ENCODE results near the gene ACTRT2.

The ACTRT2 gene

DNA sequence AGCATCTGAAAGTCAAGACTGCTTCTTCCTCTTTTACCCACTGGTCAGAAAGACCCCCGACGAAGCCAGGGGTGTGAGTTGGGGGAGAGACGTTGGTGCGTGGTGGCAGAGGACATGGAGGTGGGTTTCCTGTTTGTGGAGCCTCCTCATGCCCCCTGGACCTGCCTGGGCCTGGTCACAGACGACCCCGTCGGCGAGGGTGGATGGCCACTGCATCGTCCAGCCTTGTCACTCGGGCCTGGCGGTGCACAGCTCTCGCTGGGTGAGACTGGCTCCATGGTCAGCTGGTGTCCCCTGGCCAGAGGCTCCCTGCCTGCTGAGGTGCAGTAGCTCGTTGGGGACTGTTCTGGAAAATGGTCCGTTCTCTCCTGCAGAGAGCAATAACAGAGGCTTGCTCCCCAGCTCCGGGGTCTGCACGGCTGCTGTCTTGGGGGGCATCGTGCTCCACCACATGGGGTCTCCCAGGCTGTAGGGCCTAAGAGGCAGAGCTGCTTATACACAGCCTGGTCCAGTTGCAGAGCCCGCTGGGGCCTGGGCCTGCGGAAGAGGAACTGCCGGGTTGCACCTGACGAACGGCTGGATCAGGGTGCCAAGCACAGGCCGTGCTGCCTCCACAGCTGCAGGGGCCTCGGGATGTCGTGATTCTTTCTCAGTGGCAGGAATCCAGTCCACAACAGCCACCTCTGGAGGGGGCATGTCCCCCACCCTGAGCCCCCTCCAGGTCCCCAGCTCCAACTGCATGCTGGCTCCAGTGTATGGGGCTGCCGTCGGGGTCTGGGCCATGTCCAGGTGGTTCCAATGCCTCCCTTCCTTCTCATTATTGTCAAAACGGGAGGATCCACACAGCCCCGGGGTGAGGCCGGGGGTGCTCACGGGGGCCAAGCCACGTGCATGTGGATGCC is 18.0 kb upstream of the ACTRT2 start:
- no peak for DNase-seq

DNA sequence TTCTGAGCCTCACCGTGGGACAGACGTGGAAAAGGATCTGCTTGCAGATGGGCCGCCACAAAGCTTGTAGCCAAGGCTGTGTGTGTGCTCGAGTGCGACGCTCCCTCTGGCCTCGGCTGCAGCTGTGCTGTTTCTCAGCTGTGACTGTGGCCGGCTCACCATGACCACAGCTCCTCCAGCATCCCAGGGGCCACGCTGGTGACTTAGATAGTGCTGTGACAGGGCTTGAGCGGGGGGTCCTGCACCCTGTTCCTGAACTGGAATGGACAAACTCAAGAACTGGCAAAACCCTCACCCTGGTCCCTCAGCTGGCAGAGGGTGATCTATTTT is 17.4 kb upstream of the ACTRT2 start:
- no peak for DNase-seq

DNA sequence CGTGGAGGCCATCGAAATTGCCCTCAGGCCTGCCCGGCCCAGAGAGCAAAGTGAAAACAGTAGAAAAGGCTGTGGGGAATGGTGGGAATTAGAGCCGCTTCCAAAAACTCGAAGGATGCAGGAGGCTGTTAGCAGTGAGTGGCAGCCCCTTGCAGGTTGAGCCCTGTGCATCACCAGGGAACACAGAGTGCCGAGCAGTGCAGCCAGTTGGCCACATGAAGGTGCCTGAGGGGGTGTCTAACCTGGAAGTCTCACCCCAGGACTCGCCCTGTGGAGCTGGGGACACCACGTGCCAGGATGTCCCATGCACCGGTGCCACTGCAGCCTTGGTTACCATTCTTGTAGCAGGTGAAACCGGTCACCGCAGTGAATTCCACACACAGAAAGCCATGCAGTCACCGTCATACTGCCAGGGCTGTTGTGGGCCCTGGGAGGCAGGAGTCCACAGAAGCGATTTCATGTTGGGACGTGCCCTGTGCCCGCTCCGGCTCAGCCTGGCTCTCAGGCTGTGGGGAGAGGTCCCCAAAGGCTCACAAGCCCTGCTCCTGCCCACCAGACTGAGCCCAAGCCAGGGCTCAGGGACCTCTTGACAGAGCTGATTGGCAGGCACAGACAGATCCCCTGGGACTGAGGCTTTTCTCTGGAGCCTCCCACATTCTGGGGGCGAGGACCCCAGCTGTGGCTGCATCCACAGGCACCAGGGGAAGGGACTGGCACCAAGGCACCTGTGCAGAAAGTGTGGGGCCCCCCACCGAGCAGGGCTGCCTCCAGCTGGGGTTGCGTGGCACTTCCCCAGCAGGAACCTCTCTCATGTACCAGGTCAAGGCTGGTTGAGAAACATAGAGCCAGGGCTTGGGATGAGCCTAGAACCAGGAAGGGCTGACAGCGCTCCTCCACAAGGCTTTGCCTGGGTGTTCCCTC is 16.7 kb upstream of the ACTRT2 start:
- no peak for DNase-seq

DNA sequence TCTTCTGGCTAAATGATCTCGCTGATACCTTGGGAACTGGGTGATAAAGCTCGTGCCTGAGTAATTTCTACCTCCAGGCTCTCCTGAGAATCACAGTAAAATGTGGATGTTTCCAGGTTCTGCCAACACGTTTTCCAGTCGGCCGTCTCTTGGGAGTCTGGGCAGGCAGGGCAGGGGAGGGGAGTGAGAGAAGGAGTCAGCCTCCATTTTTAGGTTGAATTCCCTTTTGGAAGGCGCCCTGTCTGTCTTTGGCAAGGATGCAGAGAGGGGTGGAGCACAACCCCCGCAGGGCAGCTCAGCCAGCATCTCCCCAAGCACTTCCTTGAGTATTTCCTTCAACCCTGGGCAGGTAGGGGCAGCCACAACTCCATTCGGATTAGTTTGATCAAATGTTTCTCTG is 15.5 kb upstream of the ACTRT2 start:
- DNase-seq, result no peak

DNA sequence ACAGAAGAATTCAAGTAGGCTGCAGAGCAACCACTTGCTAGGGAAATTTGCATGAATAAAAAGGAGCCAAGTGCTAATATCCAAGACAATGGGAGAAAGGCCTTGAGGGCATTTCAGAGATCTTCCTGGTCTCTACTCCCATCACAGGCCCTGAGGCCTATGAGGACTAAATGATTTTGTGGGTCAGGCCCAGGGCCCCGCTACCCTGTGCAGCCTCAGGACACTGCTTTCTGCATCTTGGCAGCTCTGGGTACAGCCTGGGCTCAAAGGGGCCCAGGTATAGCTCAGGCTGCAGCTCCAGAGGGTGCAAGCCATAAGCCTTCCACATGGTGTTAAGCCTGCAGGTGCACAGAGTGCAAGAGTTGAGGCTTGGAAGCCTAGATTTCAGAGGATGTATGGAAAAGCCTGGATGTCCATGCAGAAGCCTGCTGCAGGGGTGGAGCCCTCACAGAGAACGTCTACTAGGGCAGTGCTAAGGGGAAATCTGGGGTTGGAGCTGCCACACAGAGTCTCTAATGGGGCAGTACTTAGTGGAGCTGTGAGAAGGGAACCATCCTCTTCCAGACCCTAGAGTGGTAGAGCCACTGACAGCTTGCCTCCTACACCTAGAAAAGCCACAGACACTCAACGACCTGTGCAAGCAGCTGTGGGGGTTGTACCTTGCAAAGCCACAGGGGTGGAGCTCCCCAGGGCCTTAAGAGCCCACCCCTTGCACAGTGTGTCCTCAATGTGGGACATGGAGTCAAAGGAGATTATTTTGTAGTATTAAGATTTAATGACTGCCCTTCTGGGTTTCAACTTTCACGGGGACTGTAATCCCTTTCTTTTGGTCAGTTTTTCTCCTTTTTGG is 13.7 kb upstream of the ACTRT2 start:
- no peak for DNase-seq

DNA sequence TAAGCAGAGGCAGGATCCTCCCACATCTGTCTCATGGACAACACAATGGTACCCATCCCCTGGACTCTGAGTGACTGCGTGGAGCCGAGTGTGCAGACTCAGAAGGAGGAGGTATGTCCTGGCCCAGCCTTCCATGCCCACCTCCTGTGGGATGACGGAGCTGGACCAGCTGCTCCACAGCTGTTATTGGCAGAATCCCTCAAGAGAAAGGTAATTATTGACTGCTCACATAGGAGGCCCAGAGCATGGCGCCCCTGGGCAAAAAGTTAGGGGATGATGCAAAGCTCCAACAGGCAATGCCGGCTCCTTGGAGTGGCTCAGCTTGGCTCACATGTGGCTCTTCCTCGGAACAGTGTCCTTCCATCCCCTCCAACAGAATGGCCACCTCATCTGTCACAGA is 12.2 kb upstream of the ACTRT2 start:
- no peak for DNase-seq

DNA sequence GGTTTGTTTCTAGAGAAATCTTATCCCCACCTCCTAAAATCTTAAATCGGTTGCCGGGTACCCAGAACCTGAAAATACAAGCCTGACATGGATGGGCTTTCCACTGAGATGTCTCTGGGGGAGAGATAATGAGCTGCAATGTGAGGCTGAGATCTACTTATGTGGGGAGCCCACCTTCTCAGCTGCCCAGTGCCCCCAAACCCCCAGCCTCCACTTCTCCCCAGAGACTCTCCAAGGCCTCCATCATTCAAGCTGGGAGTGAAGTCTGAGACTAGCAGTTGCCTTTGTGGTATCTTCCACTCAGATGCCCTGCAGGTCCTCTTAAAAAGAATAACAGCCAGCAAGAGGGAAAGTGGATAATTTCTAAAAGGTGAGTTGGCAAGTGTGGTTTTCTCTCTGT is 11.7 kb upstream of the ACTRT2 start:
- DNase-seq, result no peak

DNA sequence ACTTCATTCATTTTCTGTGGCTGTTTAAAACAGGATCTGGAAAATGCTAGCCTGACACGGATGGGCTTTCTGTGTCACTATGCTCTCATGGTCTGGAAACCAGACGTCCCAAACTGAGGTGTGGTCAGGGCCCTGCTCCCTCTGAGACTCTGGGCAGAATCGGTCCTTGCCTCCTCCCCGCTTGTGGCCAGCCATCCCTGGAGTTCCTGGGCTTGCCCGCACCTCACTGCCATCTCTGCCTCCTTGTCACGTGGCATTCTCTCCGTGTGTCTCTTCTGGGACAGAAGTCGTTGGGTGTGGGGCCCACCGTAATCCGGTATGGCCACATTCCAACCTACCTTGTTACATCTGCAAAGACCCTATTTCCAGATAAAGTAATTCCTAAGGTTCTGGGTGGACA is 10.1 kb upstream of the ACTRT2 start:
- DNase-seq, result no peak

DNA sequence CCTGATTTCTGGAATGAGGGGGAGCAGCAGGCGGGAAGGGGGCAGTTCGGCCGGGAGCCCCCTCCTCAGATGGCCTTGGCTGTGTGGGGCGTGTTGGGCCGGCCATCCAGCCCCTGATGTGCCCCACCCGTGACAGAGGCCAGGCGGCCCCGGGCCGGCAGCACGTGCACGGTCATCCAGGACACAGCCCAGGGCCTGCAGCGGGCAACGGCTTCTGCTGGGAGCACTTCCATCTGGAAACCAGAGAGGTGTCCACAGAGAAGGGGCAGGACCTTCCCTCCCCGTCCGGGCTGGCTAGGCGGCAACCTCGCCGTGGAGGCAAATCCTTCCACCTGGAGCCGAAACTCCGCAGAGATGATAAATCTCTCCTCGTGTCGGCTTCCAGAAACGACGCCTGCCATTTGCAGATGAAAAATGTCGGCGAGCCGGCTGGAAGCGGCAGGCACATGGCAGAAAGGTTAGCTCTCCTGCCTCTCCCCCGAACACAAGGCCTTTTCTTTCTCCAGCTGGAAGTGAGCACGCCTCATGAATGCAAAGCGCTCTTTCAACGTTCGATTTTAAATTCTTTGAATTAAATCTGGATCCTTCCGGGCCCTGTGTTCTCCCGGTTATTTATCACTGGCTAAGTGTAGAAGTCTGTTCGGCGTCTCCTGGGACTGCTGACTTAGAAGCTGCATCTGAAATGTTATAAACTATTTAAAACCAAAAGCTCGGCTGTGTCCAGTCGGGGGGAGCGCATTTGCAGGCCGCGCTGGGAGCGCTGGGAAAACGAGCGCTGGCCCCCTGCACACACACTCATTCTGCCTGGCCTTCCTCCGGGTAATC is 9.4 kb upstream of the ACTRT2 start:
- DNase-seq, result no peak

DNA sequence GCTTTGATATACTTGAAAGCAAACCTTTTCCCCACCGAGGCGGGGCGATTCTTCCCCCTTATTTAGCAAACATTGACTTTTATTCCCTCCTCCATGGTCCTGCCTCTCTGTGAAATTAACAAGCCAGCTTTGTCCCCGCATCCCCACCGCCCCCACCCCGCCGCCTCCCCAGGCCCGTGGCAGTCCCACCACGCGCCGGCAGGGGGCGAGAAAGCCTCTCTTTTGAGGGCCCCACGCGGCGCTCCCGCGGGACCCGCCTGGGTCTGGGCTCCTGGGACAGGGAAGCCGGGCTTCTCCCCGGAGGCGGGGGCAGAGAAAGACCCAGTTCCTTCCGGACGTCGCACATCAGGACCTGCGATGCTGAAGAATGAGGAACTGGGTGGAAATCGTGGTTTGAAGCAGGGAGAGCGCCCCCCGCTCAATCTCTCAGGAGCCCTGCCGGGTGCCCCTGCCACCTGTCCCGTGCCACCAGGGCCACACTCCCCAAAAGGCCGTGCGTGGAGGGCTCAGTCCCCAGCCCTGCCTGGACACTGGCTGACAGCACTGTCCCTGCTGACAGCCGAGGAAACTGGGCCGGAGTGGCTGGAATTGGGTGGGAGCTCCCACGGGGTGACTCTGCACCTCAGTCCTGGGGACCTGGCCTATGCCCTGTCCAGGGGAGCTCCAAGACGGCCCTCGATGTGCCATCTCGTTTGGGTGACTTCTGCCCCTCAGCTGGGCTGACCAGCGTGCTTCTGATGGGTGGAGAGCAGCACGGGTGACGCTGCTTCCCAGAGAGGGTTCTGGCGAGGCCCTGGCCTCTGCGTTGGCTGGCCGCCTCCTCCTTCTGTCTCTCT is 8.6 kb upstream of the ACTRT2 start:
- DNase-seq, result peak; percentile 71 to 74

DNA sequence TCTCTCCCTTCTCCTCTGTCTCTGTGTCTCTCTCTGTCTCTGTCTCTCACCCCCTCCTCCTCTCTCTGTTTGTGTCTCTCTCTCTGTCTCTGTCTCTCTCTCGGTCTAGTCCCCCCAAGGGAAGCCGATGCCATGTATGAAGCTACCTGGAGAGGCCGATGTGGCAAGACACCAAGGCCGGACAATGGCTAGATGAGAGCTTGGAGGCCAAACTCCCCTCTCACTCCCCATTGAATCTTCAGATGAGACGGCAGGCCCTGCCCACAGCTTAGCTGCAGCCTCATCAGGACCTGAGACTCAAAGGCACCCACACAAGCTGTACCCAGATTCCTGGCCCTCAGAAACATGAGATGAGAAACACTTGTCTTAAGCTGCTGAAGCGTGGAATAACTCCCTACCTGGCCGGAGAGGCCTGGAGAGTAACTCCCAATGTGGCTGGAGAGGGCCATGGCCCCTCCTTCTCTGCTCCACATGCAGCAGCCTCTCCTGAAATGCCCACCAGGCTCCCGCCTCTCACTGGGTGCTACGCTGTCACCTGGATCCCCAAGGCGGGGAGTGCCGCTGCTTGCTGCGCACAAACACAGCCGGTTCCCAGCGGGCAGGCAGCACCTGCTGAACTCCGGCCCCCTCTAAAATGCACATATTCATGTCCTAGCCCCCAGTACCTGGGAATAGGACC is 7.8 kb upstream of the ACTRT2 start:
- DNase-seq, result no peak

DNA sequence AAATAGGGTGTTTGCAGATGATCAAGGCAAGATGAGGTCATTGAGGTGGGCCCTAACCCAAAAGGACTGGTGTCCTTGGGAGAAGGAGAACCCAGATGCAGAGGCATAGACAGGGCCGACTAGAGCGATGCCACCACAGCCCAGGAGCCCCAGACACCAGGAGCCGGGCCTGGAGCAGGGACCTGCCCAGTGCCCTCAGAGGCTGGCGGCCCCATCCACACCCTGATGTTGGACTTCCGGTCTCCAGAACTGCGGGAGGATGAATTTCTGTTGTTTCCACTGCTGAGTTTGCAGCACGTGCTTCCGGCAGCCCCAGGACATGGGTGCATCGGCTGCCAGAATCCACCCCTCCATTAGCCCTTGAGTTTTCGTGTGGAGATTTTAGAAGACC is 7.2 kb upstream of the ACTRT2 start:
- no peak for DNase-seq

DNA sequence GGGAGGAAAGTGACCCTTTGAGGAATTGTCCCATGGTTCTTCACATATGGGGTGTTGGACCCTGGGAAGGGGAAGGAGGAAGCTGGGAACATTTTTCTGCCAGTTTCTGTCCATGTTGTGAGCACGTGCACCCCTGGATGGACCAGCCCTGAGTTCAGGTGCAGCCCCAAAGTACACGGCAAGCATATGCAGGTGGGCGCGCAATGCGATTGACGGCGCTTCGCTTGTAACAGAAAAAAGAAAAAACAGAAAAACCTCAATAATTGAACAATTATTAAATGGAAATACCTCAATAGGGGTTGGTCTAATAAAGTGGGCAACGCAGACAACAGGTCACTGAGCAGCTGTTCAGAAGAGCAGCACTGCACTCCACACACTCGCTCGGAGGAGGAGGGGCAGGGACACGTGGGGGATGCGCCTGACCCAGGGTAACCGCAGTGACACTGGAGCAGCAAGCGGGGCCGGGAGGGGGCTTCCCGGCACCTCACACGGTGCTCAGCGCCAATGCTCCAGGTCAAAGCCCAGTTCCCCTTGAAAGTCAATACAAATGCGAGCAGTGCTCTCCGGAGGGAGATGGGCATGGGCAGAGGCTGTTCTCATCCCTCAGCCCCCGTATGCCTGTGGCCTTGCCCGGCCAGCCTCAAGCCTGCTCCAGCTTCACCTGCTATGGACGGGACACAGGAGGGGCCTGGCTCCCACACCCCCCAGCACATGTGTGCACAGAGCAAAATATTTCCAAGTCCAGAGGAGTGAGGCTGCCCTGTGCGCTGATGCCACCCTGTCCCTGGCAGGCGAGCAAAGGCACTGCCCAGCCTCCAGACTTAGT is 6.6 kb upstream of the ACTRT2 start:
- DNase-seq, result no peak

DNA sequence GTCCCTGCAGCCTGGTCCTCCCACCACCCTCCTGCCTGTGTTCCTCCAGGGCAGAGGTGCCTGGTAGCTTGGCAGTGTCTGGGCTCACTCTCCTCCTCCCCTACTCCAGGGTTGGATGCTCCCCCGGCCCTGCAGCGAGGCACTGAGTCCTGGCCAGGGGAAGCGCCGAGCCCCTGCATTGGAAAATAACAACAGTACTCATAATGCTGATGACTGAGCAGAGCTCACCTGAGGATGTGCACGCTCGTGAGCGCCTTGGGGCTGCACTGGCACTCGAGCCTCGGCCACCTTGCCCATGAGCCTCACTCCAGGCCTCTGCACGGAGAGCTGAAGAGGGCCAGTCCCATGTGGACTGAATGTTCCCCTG is 6.0 kb upstream of the ACTRT2 start:
- DNase-seq, result no peak

DNA sequence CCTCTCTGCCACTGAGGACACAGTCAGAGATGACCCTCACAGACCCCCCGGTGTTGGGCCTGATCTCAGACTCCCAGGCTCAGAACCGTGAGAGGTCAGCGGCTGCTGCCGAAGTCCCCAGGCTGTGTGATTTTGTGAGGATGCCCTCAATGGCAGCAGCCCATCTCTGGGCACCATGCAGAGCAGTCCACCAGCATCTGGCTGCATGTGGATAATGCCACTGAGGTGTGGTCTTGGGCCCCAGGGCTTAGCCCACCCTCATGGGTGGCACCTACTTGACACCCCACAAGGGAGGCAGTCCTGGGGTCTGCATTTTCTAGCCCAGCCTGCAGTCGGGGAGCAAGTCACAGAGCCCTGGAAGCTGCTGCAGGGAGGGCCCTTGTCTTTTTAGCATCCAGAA is 5.5 kb upstream of the ACTRT2 start:
- DNase-seq, result no peak

DNA sequence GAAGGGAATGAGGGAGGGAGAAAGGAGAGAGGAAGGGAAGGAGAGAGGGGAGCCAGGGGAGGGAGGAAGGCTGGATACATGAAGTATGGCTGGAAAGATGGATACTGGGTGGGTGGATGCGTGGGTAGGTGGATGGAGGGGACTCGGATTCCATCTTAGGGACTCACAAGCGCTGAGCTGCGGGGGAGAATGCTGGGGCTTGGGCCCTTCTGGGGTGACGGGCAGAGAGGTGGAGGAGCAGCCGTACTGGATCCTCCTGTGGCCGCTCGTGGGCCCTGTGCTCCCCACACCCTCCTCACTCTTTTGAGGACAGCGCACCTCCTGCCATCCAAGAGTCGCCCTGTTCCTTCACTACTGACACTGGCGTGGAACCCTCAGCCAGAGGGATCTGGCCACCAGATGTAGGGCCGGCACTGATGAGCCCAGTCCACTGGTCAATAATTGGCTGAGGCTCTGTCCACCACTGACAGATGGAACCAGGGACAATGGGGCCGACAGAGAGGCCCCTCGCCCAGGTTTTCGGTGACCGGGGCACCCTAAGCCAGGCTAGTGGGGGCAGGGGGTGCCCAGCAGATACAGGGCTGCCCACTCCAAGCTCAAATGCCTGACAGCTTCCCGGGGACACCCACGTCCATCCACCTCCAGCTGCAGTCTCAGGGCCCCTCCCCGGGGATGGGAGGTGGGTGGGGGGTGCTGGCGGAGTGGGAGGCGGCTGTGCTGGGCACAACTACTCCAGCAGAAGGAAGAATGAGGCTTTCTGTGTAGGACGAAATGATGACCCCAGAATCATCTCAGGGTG is 4.4 kb upstream of the ACTRT2 start:
- DNase-seq, result no peak

DNA sequence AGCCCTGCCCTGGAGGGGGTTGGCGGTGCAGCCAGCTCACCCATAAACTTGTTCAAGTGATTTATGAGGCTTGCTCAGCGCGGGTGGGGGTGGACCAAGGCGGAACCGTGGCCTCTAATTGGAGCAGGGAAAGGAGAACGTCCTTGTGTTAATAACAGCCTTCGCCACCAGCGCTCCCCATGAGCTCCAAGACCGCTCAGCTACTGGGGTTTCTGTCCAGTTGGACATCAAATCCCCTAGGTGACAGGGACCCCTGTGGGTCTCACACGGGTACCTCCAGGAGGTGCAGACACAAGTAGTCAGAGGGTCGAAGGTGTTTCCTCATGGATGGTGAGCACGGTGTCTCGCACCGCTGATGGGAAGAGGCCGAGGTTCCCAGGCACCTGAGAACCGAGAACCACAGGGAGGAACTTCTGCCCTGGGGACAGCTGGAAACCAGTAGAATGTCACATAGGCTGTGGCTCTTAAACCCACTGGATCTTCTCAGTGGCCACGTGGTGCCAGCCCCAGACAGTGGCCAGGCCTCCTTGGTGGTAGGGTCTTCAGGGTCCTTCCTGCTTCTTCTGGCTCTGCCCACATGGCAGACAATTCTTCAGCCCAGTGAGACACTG is 3.7 kb upstream of the ACTRT2 start:
- no peak for DNase-seq

DNA sequence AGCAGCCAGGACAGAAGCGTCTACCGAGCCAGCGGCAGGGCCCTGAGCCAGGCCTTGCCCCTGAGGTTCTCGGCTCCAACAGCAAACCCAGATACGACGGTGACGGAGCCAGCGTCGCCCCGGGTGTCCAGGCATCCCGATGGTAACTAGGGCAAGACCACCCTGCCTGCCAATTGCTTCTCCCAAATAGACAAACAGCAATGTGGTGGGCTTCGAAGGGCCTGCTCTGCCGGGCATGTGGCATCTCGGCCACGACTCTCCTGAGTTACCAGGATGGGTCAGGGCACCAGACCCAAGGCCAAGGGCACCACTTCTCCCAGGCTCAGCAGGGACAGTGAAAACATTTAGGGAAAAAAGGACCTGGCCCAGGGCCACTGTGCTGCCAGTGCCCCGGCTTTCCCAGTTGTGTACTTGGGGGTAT is 3.2 kb upstream of the ACTRT2 start:
- no peak for DNase-seq

DNA sequence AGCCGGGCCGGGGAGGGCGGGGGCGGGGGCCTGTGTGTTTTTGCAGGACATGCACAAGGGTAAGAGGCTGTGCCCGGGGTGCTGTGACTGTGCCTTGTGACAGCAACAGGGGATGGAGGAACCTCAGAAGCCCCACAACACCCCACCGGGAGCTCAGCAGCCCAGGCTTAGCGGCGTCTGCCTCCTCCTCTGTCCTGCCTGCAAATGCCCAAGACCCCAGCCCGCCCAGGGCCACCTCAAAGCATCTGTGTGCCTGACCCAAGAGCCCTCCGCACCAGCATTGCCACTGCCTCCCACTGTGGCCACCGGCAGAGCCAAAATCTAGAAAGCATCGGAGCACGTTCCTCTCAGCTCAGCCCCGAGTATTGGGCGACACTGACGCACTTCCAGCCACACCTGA is 2.7 kb upstream of the ACTRT2 start:
- no peak for DNase-seq

Data from stimulated activated CD4-positive, alpha-beta T cell treated with anti-CD3 and anti-CD28 coated beads, Interleukin-2, amount 100 ng/mL, for 24 hours (primary cell).